ENCODE measurements around the gene PRIMA1. TPM values are rescaled to one million over a fixed set of nuclear protein-coding genes. Genes with fewer than 3 reads are reported as not detected.

The PRIMA1 gene
- total RNA-seq, 1 experiment from 2014 or later, result 4.9 TPM

DNA sequence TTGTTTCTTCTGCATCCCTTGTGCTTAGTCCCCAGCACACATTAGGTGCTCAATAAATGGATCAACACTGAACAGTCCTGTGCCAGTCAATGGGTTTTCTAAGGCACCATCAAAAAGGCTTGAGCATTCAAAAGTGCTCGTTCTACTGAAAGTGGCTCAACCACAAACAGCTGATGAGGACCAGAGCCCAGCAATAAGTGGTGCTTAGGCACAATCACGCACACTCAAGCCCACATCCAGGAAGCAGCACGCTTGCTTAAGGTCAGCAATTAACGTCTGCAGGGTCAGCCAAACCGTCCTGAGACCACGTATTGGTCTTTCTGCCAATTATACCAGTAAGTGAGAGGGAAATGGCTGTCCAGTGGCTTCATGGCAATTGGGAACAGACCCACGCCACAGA lies 56.5 kb downstream of the PRIMA1 start (continued):
- TF ChIP-seq, protein P1, sequence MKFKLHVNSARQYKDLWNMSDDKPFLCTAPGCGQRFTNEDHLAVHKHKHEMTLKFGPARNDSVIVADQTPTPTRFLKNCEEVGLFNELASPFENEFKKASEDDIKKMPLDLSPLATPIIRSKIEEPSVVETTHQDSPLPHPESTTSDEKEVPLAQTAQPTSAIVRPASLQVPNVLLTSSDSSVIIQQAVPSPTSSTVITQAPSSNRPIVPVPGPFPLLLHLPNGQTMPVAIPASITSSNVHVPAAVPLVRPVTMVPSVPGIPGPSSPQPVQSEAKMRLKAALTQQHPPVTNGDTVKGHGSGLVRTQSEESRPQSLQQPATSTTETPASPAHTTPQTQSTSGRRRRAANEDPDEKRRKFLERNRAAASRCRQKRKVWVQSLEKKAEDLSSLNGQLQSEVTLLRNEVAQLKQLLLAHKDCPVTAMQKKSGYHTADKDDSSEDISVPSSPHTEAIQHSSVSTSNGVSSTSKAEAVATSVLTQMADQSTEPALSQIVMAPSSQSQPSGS (CRISPR knock-in tag; IDR thresholded peaks at IDR 0.05; ENCODE audit: borderline replicate concordance, low read depth), result no peak
- TF ChIP-seq FOXK1 (CRISPR knock-in tag; IDR thresholded peaks at IDR 0.05) (no peak), ATF1 (CRISPR knock-in tag; IDR thresholded peaks at IDR 0.05) (no peak), HMGXB4 (CRISPR knock-in tag; IDR thresholded peaks at IDR 0.05) (no peak), CTCF (IDR thresholded peaks at IDR 0.05) (no peak)

- peaks cover 5% of the 10 kb centered on the region; the same call in 1 of the 2 replicates for H3K9me3 Mint-ChIP-seq
- ATAC-seq (no peak), DNase-seq (ENCODE audit: low spot score) (no peak)
- ChIA-PET CTCF (no interaction called here), POLR2A (no interaction called here)
- no peak for TF ChIP-seq ZSCAN18 (CRISPR knock-in tag; IDR thresholded peaks at IDR 0.05)
- TF ChIP-seq, protein P2, sequence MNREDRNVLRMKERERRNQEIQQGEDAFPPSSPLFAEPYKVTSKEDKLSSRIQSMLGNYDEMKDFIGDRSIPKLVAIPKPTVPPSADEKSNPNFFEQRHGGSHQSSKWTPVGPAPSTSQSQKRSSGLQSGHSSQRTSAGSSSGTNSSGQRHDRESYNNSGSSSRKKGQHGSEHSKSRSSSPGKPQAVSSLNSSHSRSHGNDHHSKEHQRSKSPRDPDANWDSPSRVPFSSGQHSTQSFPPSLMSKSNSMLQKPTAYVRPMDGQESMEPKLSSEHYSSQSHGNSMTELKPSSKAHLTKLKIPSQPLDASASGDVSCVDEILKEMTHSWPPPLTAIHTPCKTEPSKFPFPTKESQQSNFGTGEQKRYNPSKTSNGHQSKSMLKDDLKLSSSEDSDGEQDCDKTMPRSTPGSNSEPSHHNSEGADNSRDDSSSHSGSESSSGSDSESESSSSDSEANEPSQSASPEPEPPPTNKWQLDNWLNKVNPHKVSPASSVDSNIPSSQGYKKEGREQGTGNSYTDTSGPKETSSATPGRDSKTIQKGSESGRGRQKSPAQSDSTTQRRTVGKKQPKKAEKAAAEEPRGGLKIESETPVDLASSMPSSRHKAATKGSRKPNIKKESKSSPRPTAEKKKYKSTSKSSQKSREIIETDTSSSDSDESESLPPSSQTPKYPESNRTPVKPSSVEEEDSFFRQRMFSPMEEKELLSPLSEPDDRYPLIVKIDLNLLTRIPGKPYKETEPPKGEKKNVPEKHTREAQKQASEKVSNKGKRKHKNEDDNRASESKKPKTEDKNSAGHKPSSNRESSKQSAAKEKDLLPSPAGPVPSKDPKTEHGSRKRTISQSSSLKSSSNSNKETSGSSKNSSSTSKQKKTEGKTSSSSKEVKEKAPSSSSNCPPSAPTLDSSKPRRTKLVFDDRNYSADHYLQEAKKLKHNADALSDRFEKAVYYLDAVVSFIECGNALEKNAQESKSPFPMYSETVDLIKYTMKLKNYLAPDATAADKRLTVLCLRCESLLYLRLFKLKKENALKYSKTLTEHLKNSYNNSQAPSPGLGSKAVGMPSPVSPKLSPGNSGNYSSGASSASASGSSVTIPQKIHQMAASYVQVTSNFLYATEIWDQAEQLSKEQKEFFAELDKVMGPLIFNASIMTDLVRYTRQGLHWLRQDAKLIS (CRISPR knock-in tag; IDR thresholded peaks at IDR 0.05; ENCODE audit: borderline replicate concordance), result no peak
- no peak for TF ChIP-seq PRRX2 (CRISPR knock-in tag; IDR thresholded peaks at IDR 0.05)
- no peak for TF ChIP-seq NFE2L1 (CRISPR knock-in tag; IDR thresholded peaks at IDR 0.05)
- TF ChIP-seq ELF4 (CRISPR knock-in tag; IDR thresholded peaks at IDR 0.05; ENCODE audit: low read depth), result no peak
- TF ChIP-seq FOXP1 (CRISPR knock-in tag; IDR thresholded peaks at IDR 0.05; ENCODE audit: borderline replicate concordance), result no peak
- no peak for TF ChIP-seq ZBTB43 (CRISPR knock-in tag; IDR thresholded peaks at IDR 0.05)
- TF ChIP-seq ZNF423 (CRISPR knock-in tag; IDR thresholded peaks at IDR 0.05), result no peak
- TF ChIP-seq ZMAT4 (CRISPR knock-in tag; IDR thresholded peaks at IDR 0.05), result no peak
- TF ChIP-seq ATF3 (CRISPR knock-in tag; conservative IDR thresholded peaks at IDR 0.05), result no peak
- peaks cover 3% of the 10 kb centered on the region for H3K4me1 Mint-ChIP-seq
- H3K4me3 Mint-ChIP-seq, result no peak overlapping the region
- no peak overlapping the region for H3K27ac Mint-ChIP-seq
- no peaks in the 10 kb centered on the region for H3K36me3 Mint-ChIP-seq
- no peaks in the 10 kb centered on the region for H3K27me3 Mint-ChIP-seq (ENCODE audit: low read depth)
Measured at GRCh38 chr14:93729993-93730392, 58.3 kb downstream of the PRIMA1 start.
